K562 (cell line): ENCODE data around the gene CRLF1. TPM values are rescaled to one million over a fixed set of nuclear protein-coding genes. Genes with fewer than 3 reads are reported as not detected.

Source experiments
- HMGN3 ChIP-seq: IDR thresholded peaks from 2 replicates; pipeline ENCODE4 v1.6.1; 2011; ENCODE audit warnings: borderline replicate concordance, low read depth, mild to moderate bottlenecking, mixed read lengths, low read length; ENCODE audit not compliant: insufficient read length; ENCODE audit errors: extremely low read depth
- polyA plus RNA-seq, 8 experiments: library from polyadenylated mRNA; depleted of rRNA in 4 of 8; stranded (reverse) in 5 of 8; unstranded in 3 of 8; fragments of >200 nt; fragmentation: Nextera tagmentation in 2 of 8; fragmentation: Illumina TruSeq in 1 of 8; extraction: Ambion mirVana in 2 of 8; extraction: Trizol in 1 of 8; gene quantifications; 2 replicates each; pipeline versions ENCODE4 v1.2.1 to v1.2.3, GENCODE V29; 2011 to 2014; ENCODE audit warnings: inconsistent platforms in 1 of 8, missing spikeins in 1 of 8
- total RNA-seq, 7 experiments: library from RNA; depleted of rRNA in 6 of 7; stranded (reverse); fragments of >200 nt in 6 of 7; fragmentation: Illumina TruSeq in 2 of 7; extraction: Trizol in 2 of 7; gene quantifications; 2 replicates each; pipeline versions ENCODE4 v1.2.1 to v1.2.3, GENCODE V29; 2011 to 2021; ENCODE audit warnings: low replicate concordance in 1 of 7
- TF ChIP-seq, protein P1 (sequence below), 2 experiments: fragments of 450-650 bp; formaldehyde crosslinking in 1 of 2; IDR thresholded peaks; 2 replicates each; pipeline versions ENCODE4 v1.4.0 to v1.6.1; 2014 to 2020; ENCODE audit warnings: mild to moderate bottlenecking in 2 of 2, borderline replicate concordance in 1 of 2, low read depth in 1 of 2

The CRLF1 gene
- total and polyA plus RNA-seq, 9 of the 15 experiments (the other 6 are each of a cell fraction or from before 2014, with no cell fraction given) = 0.85 to 3.6 (median 1.7) TPM

DNA sequence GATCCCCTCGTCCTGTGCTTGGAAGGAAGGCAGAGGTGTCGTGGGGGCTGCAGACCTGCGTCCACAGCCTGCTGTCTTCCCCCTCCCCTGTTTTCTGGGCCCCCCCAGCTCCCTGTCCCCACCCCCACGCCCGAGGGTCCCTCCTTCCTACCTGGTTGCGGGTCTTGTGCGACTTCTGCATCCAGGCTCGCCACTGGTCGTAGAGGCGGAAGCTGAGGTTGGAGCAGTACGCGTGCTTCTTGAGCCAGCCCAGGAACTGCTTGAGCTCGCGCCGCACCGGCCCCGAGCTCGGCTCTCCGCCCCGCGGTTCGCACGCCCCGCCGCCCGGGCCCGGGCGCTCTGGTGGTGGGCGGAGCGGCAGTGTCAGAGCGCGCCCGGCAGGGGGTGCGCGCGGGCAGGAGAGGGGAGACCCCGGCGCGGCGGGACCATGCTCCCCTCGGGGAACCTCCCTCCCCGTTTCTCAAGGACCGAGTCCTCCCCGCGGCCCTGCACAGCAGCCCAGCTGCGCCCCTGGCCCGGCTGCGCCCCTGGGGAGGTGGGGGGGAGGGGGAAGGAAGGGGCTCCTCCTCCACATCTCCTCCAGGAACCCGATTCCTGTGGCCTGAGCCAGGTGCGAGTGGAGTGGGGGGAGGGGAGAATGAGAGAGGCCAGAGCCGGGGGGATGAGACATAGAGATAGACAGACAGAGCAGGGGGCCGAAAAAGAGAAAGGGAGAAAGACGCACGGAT is 12.3 kb downstream of the CRLF1 start (continued):
- TF ChIP-seq, protein P1, sequence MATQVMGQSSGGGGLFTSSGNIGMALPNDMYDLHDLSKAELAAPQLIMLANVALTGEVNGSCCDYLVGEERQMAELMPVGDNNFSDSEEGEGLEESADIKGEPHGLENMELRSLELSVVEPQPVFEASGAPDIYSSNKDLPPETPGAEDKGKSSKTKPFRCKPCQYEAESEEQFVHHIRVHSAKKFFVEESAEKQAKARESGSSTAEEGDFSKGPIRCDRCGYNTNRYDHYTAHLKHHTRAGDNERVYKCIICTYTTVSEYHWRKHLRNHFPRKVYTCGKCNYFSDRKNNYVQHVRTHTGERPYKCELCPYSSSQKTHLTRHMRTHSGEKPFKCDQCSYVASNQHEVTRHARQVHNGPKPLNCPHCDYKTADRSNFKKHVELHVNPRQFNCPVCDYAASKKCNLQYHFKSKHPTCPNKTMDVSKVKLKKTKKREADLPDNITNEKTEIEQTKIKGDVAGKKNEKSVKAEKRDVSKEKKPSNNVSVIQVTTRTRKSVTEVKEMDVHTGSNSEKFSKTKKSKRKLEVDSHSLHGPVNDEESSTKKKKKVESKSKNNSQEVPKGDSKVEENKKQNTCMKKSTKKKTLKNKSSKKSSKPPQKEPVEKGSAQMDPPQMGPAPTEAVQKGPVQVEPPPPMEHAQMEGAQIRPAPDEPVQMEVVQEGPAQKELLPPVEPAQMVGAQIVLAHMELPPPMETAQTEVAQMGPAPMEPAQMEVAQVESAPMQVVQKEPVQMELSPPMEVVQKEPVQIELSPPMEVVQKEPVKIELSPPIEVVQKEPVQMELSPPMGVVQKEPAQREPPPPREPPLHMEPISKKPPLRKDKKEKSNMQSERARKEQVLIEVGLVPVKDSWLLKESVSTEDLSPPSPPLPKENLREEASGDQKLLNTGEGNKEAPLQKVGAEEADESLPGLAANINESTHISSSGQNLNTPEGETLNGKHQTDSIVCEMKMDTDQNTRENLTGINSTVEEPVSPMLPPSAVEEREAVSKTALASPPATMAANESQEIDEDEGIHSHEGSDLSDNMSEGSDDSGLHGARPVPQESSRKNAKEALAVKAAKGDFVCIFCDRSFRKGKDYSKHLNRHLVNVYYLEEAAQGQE (IDR thresholded peaks at IDR 0.05; ENCODE audit: borderline replicate concordance) = peak; percentile 78; the same call in 1 of the 2 replicates
- TF ChIP-seq, protein P1 (CRISPR knock-in tag; IDR thresholded peaks at IDR 0.05; ENCODE audit: low read depth) = no peak
- TF ChIP-seq HMGN3 = peak; percentile 95
- TF ChIP-seq, all 486 proteins: peak for 73
